ENCODE data around the gene NUP35.
"Not testable (repeated sequence)": the region's sequence is repeated elsewhere in the genome, so short reads cannot be mapped to it uniquely, and the experiment has no call there.

Gene NUP35

DNA sequence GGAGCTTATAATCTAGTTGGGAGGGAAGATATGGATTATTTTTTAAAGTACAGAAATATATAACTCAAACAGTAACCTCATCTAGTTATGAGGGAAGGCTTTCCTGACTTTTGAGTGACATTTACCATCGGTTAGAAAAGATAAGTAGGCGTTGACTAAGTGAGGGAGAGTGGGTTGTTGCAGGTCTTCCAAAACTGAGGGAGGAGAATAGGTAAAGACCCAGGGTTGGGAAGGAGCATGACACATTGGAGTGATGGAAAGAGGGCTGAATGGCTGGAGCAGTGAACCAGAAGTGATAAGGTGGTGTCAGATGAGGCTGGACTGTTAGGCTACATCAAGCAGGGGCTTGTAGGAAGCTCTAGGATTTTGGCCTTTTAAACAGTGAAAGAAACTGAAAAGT, 10.6 kb upstream of the NUP35 start:
- Mint-ChIP-seq H3K27me3 (no peaks in the 10 kb centered on the region), H3K36me3 (ENCODE audit: low read depth) (no peaks in the 10 kb centered on the region), H3K4me3 (no peak overlapping the region), H3K27ac (no peak overlapping the region), H3K9me3 (no peaks in the 10 kb centered on the region), H3K4me1 (ENCODE audit: low read depth) (no peaks in the 10 kb centered on the region)
- intact Hi-C loops (cut with micrococcal nuclease) = no loop called here

DNA sequence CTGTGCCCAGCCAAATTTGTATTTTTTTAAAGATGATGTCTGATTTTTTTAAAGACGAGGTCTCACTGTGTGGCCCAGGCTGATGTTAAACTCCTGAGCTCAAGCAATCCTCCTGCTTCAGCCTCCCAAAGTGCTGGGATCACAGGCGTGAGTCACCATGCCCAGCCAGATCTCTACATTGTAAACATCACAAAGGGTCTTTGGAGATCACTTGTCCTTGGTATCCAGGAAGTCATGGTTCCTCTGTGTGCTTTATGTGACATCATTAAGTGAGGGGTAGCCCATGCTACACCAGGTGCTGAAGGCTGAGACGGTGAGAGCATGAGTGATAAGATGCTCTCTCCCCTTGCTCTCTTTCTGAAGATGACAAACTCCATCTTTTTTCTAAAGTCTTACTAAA, 7.0 kb upstream of the NUP35 start:
- Mint-ChIP-seq H3K36me3 (ENCODE audit: low read depth) (no peaks in the 10 kb centered on the region), H3K4me3 (no peak overlapping the region), H3K4me1 (ENCODE audit: low read depth) (no peaks in the 10 kb centered on the region), H3K9me3 (no peaks in the 10 kb centered on the region), H3K27me3 (peaks cover 14% of the 10 kb centered on the region), H3K27ac (no peak overlapping the region)
- intact Hi-C loops (cut with micrococcal nuclease) = no loop called here

DNA sequence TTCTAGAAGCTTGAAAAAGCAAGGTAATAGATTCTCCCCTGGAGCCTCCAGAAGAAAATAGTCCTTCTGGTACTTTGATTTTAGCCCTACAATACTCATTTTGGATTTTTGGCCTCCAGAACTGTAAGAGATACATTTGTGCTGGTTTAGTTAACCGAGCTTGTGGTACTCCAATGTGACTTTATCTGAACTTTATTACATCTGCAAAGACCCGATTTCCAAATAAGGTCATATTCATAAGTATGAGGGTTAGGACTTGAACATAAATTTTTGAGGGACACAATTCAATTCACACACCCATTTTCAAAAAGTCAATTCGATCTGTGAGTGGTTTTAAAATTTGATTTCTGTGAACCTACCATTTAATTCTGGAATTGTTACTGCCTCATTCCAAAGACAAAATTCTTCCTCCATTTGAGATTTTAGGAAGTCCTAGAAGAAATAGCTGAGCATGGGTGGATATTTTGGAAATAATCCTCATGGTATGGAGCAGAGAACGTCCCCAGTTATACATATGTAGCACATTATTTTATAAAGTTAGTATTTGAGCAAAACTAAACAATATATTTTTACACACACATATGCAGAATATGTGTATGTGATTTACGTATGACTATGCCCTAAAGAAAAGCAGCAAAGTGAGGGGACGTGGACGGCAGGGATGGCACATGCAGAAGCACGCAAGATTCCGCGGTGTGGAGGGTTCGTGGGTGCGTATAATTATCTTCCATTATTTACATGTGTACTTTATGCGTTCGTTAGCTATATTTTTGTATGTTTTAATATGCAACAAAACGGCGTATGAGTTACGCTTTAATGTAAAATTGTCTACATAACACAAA, 905 bp upstream of the NUP35 start:
- Mint-ChIP-seq H3K27ac (peak overlapping the region; percentile 82), H3K9me3 (no peaks in the 10 kb centered on the region), H3K36me3 (ENCODE audit: low read depth) (peaks cover 8% of the 10 kb centered on the region), H3K4me1 (ENCODE audit: low read depth) (peaks cover 12% of the 10 kb centered on the region), H3K27me3 (peaks cover 19% of the 10 kb centered on the region), H3K4me3 (peak overlapping the region; percentile 95)
- intact Hi-C loops (cut with micrococcal nuclease) = loop anchor here (10.0 kb wide), 1 partner anchor 409 kb away; the partner anchor contains the start of gene DNAJC10

DNA sequence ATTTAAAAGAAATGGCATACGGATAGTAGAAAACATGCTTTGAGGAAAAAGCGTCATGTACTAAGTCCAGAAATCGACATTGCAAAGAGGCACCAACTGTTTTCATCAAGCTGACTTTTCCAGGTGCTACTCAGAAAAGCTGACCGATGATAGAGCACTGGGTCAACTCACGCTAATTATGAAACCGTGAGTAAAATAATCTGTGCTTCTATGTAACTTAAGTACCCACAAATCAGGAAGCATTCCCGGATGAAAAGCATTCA, 353 bp upstream of the NUP35 start:
- peaks cover 12% of the 10 kb centered on the region for H3K4me1 Mint-ChIP-seq (ENCODE audit: low read depth)
- H3K4me3 Mint-ChIP-seq = peak overlapping the region; percentile 95
- intact Hi-C loops (cut with micrococcal nuclease) = loop anchor here (2.0 to 10.0 kb wide), 2 partner anchors 45 to 409 kb away; partner anchors contain the start of genes DNAJC10 and DUSP19
- peaks cover 10% of the 10 kb centered on the region for H3K36me3 Mint-ChIP-seq (ENCODE audit: low read depth)
- peaks cover 19% of the 10 kb centered on the region for H3K27me3 Mint-ChIP-seq
- no peaks in the 10 kb centered on the region for H3K9me3 Mint-ChIP-seq
- H3K27ac Mint-ChIP-seq = peak overlapping the region; percentile 82

DNA sequence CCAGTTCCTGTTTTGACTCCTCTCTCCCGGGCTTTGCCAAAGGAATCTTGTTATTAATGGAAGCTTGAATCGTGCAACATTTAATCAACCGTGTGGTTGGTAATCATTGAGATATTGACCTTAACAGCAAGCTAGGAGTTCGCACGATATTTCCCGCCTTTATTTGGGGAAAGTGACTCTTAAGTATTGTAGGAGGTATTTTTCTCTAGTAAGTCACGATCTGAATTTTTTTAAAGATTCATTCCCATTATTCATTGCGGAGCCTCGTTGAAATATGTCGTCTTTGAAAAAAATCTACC, 663 bp downstream of the NUP35 start:
- Mint-ChIP-seq H3K4me1 (ENCODE audit: low read depth) (peaks cover 12% of the 10 kb centered on the region), H3K36me3 (ENCODE audit: low read depth) (peaks cover 14% of the 10 kb centered on the region), H3K27ac (peak overlapping the region; percentile 82), H3K4me3 (peak overlapping the region; percentile 95), H3K27me3 (peaks cover 19% of the 10 kb centered on the region), H3K9me3 (no peaks in the 10 kb centered on the region)
- intact Hi-C loops (cut with micrococcal nuclease) = loop anchor here (2.0 to 10.0 kb wide), 2 partner anchors 46 to 410 kb away; partner anchors contain the start of genes DNAJC10 and DUSP19

DNA sequence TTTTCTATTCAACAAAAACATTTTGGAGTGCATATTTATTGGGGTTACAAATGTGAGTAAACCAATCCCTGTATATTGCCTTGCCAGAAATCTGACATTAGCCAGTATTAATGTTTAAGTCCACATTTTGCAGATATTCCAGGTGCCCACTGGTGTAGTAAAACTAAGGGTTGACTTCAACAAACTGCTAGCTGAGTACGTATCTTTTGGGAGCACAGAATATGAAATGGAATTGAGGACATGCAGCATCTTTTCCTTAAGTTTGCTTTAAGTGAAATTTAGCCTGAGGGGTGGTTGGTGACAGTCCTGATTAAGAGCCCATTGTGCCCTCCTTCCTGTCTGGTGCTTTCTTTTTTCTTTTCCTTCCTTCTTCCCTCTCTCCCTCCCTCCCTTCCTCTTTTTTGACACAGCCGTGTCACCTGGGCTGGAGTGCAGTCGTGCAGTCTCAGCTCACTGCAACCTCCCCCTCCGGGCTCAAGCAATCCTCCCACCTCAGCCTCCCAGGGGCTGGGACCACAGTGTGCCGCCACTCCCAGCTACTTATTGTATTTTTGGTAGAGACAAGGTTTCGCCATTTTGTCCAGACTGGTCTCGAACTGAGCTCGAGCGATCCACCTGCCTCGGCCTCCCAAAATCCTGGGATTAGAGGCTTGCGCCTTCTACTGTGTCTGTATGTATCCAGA, 1.6 kb downstream of the NUP35 start:
- Mint-ChIP-seq H3K27ac (no peak overlapping the region), H3K4me3 (no peak overlapping the region)
- intact Hi-C loops (cut with micrococcal nuclease) = loop anchor here (2.0 to 10.0 kb wide), 2 partner anchors 47 to 411 kb away; partner anchors contain the start of genes DNAJC10 and DUSP19

DNA sequence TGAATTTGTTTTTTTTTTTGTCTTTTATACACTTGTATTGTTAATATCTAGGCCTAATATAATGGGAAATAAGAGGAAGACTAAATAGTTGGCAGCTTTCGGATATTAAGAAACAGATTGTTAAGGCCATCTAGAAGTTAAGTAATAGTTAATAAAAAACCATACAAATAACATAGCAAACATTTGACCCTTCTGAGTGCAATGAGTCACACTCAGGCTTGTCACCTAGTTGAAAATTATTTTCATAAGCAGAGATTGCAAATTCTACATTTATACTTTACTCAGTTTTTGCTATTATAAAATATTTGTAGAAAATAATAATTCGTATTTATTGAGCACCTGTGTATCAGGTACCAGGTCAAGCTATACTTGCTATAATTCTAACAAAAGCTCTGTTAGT, 2.4 kb downstream of the NUP35 start:
- H3K4me1 Mint-ChIP-seq (ENCODE audit: low read depth) = peaks cover 12% of the 10 kb centered on the region
- intact Hi-C loops (cut with micrococcal nuclease) = loop anchor here (10.0 kb wide), 1 partner anchor 412 kb away; the partner anchor contains the start of gene DNAJC10
- H3K9me3 Mint-ChIP-seq = no peaks in the 10 kb centered on the region
- H3K36me3 Mint-ChIP-seq (ENCODE audit: low read depth) = peaks cover 20% of the 10 kb centered on the region
- H3K27me3 Mint-ChIP-seq = peaks cover 8% of the 10 kb centered on the region
- no peak overlapping the region for H3K4me3 Mint-ChIP-seq
- H3K27ac Mint-ChIP-seq = no peak overlapping the region

More for the DNA sequence above, 1.6 kb downstream of the NUP35 start:
- Mint-ChIP-seq H3K36me3 (ENCODE audit: low read depth) (peaks cover 16% of the 10 kb centered on the region), H3K27me3 (peaks cover 13% of the 10 kb centered on the region), H3K4me1 (ENCODE audit: low read depth) (peaks cover 12% of the 10 kb centered on the region), H3K9me3 (no peaks in the 10 kb centered on the region)

DNA sequence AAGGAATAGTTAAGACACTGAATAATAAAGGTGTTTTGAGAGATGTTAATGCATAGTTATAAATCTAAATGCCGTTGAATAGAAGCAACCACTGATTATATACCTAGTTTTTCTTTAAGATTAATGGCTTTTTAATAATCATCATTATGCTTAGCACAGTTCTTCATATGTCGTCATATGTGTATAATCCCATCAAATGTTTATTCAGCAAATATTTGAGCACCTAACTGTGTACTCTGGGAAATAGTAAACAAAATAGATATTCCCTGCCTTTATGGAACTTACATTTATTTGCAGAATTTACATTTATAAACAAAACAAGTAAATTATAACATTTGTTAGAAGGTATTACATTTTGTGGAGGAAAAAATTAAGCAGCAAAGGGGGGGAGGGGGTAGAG, 9.8 kb downstream of the NUP35 start:
- intact Hi-C loops (cut with micrococcal nuclease) = no loop called here
- H3K4me3 Mint-ChIP-seq = no peak overlapping the region
- H3K27ac Mint-ChIP-seq = no peak overlapping the region
- peaks cover 34% of the 10 kb centered on the region for H3K36me3 Mint-ChIP-seq (ENCODE audit: low read depth)
- H3K27me3 Mint-ChIP-seq = no peaks in the 10 kb centered on the region
- H3K9me3 Mint-ChIP-seq = no peaks in the 10 kb centered on the region
- no peaks in the 10 kb centered on the region for H3K4me1 Mint-ChIP-seq (ENCODE audit: low read depth)

DNA sequence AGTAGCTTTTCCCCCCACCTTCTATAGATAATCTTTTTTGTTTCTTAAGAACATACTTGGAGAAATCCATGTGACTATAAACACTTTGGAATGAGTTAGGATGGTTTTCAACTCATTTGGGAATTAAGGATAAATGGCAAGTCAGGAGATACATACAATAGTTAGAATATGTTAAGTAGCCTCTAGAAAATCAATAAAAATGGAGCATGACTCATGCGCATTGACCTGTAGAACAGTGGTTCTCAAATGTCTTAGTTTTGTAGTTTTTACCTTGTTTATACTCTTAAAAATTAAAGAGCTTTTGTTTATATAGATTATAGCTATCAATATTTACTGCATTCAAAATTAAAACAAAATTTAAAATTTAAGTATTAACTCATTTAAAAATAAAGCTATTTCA, 24.7 kb downstream of the NUP35 start:
- no peak overlapping the region for H3K4me3 Mint-ChIP-seq
- no peak overlapping the region for H3K27ac Mint-ChIP-seq
- H3K27me3 Mint-ChIP-seq = no peaks in the 10 kb centered on the region
- intact Hi-C loops (cut with micrococcal nuclease) = no loop called here
- no peaks in the 10 kb centered on the region for H3K4me1 Mint-ChIP-seq (ENCODE audit: low read depth)
- H3K36me3 Mint-ChIP-seq (ENCODE audit: low read depth) = peaks cover 51% of the 10 kb centered on the region
- peaks cover 9% of the 10 kb centered on the region for H3K9me3 Mint-ChIP-seq

DNA sequence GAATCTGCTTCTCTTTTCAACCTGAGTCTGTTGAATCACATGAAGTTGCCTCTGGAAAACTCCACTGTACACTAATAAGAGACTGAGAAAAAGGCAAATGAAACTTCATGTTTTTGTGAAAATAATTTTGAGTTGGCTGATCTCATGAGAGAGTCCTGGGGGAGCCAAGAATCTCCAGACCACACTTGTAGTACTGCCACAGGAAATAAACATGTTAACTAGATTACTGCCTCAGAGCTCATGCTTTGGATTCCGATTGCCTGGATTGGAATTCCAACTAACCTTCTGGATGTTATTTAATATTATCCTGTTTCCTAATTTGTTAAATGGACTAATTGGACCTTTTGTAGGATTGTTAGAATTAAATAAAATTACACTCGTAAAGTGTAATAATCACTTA, 25.2 kb downstream of the NUP35 start:
- intact Hi-C loops (cut with micrococcal nuclease) = no loop called here

DNA sequence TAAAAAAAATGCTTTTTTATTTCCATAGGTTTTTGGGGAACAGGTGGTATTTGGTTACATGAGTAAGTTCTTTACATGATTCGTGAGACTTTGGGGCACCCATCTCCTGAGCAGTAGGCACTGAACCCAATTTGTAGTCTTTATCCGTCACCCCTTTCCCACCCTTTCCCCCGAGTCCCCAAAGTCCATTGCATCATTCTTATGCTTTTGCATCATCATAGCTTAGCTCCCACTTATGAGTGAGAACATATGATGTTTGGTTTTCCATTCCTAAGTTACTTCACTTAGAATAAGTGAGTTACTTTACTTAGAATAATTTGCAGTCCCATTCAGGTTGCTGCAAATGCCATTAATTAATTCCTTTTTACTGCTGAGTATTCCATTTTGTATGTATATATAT, 28.0 kb downstream of the NUP35 start:
- intact Hi-C loops (cut with micrococcal nuclease); H3K4me1 Mint-ChIP-seq (ENCODE audit: low read depth); H3K27ac Mint-ChIP-seq; H3K27me3 Mint-ChIP-seq; H3K4me3 Mint-ChIP-seq; H3K9me3 Mint-ChIP-seq: not testable (repeated sequence)
- peaks cover 43% of the 10 kb centered on the region for H3K36me3 Mint-ChIP-seq (ENCODE audit: low read depth)

More for the DNA sequence above, 25.2 kb downstream of the NUP35 start:
- H3K9me3 Mint-ChIP-seq = peaks cover 9% of the 10 kb centered on the region
- H3K27ac Mint-ChIP-seq = no peak overlapping the region
- no peak overlapping the region for H3K4me3 Mint-ChIP-seq
- peaks cover 51% of the 10 kb centered on the region for H3K36me3 Mint-ChIP-seq (ENCODE audit: low read depth)
- no peaks in the 10 kb centered on the region for H3K4me1 Mint-ChIP-seq (ENCODE audit: low read depth)
- H3K27me3 Mint-ChIP-seq = no peaks in the 10 kb centered on the region

DNA sequence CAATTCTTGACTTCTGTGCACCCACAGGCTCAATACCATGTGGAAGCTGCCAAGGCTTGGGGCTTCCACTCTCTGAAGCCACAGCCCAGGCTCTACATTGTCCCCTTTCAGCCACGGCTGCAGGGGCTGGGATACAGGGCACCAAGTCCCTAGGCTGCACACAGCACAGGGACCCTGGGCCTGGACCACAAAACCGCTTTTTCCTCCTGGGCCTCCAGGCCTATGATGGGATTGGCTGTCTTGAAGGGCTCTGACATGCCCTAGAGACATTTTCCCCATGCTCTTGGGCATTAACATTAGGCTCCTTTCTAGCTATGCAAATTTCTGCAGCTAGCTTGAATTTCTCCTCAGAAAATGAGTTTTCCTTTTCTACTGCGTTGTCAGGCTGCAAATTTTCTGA, 29.7 kb downstream of the NUP35 start:
- no peaks in the 10 kb centered on the region for H3K27me3 Mint-ChIP-seq
- H3K4me3 Mint-ChIP-seq = no peak overlapping the region
- H3K27ac Mint-ChIP-seq = no peak overlapping the region
- intact Hi-C loops (cut with micrococcal nuclease) = no loop called here
- peaks cover 9% of the 10 kb centered on the region for H3K9me3 Mint-ChIP-seq
- no peaks in the 10 kb centered on the region for H3K4me1 Mint-ChIP-seq (ENCODE audit: low read depth)
- H3K36me3 Mint-ChIP-seq (ENCODE audit: low read depth) = peaks cover 46% of the 10 kb centered on the region

DNA sequence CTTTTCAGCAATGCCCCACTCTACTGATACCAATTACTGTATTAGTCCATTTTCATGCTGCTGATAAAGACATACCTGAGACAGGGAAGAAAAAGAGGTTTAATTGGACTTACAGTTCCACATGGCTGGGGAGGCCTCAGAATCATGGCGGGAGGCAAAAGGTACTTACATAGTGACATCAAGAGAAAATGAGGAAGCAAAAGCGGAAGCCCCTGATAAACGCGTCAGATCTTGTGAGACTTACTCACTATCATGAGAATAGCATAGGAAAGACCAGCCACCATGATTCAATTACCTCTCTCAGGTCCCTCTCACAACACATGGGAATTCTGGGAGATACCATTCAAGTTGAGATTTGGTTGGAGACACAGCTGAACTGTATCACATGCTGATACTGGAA, 30.5 kb downstream of the NUP35 start:
- H3K36me3 Mint-ChIP-seq (ENCODE audit: low read depth) = peaks cover 46% of the 10 kb centered on the region
- H3K4me1 Mint-ChIP-seq (ENCODE audit: low read depth); H3K9me3 Mint-ChIP-seq; H3K27me3 Mint-ChIP-seq; intact Hi-C loops (cut with micrococcal nuclease); H3K4me3 Mint-ChIP-seq; H3K27ac Mint-ChIP-seq: not testable (repeated sequence)

DNA sequence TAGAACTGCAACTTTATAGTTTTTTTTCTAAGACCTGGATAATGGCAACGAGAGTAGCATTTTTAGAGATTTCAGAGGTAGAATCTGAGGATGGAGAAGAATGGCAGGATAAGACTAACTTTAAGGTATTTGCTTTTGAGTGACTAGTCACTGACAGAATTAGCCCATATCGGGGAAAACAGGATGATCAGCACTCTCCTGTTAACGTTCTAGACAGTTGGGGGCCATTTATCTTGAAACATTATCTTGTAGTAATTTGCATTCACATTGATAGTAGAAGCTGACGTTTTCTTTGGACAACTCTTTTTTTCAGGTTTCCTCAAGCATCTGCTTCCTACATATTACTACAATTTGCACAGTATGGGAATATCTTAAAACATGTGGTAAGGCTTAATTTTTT, 32.9 kb downstream of the NUP35 start:
- Mint-ChIP-seq H3K4me3 (no peak overlapping the region), H3K27ac (no peak overlapping the region)

More for the DNA sequence above, 32.9 kb downstream of the NUP35 start:
- intact Hi-C loops (cut with micrococcal nuclease) = no loop called here
- no peaks in the 10 kb centered on the region for H3K27me3 Mint-ChIP-seq
- H3K4me1 Mint-ChIP-seq (ENCODE audit: low read depth) = no peaks in the 10 kb centered on the region
- H3K9me3 Mint-ChIP-seq = peaks cover 9% of the 10 kb centered on the region
- H3K36me3 Mint-ChIP-seq (ENCODE audit: low read depth) = peaks cover 47% of the 10 kb centered on the region
